Stomach smooth muscle (tissue), 2 donors: ENCODE data around the gene DNMT1.

Experiments
- H3K27ac ChIP-seq: one replicate; pipeline ENCODE4 v1.7.0; 2013; ENCODE audit warnings: mild to moderate bottlenecking, low read length, inconsistent platforms
- H3K27me3 ChIP-seq, 2 donors: one replicate each; pipeline ENCODE4 v1.7.0; 2013; ENCODE audit warnings: low read length in 2 of 2; ENCODE audit not compliant: insufficient read depth in 2 of 2, control insufficient read depth in 1 of 2
- H3K36me3 ChIP-seq, 2 donors: one replicate each; pipeline ENCODE4 v1.7.0; 2013; ENCODE audit warnings: low read length in 2 of 2; ENCODE audit not compliant: control insufficient read depth in 2 of 2, insufficient read depth in 2 of 2
- H3K4me1 ChIP-seq: one replicate; pipeline ENCODE4 v1.7.0; 2013; ENCODE audit warnings: low read length; ENCODE audit not compliant: control insufficient read depth, insufficient read depth
- H3K4me3 ChIP-seq, 2 donors: one replicate each; pipeline ENCODE4 v1.7.0; 2013; ENCODE audit warnings: low read length in 2 of 2
- H3K9ac ChIP-seq, 2 donors: one replicate each; pipeline ENCODE4 v1.7.0; 2013; ENCODE audit warnings: low read length in 2 of 2, mild to moderate bottlenecking in 1 of 2
- H3K9me3 ChIP-seq, 2 donors: one replicate each; pipeline ENCODE4 v1.7.0; 2013; ENCODE audit warnings: low read length in 2 of 2; ENCODE audit not compliant: control insufficient read depth in 2 of 2
- donor health status: healthy.
- donor health status: Pancreatic carcinoma.

DNMT1 gene

DNA sequence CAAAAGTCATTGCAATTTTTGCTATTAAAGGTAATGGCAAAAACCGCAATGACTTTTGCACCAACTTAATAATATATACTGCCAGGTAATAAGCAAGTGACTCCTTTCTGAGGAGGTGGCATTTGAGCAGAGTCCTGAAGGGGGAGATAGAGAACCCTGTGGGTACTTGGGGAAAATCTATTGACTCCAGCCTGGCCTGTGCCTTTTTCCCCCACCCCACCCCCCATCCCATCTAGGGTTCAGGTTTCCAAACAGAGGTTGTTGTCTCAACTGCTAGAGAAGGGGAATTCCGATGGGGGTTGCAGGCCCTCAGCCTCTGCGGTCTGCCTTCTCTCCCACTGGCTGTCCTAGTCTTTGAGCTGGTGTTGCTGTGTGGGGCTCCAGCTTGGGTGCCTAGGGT lies 24.9 kb upstream of the DNMT1 start:
- H3K27ac ChIP-seq, result no peak overlapping the region
- H3K9me3 ChIP-seq, result no peaks in the 10 kb centered on the region
- no peak overlapping the region for H3K9ac ChIP-seq

DNA sequence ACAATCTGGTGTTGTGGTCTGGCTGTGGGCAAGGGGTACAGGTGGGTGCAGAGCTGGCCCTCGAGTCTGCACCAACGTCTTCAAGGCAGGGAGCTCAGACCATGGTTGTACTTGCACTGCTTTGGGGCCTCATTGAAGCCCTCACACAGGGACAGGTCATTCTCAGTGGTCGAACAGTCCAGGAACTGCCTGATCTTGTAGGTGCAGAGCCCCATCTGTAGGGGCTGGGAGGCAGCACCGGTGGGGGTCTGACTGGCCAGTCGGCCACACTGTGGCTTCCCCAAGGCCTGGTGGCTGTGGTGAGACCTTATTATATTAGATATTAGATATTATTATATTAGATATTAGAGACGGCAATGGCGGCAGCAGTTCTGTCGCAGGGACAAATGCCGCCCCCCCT lies 22.3 kb upstream of the DNMT1 start:
- Histone ChIP-seq H3K27me3 (no peaks in the 10 kb centered on the region), H3K4me3 (no peak overlapping the region)

More for the DNA sequence above, 24.9 kb upstream of the DNMT1 start:
- Histone ChIP-seq H3K27me3 (no peaks in the 10 kb centered on the region), H3K4me1 (no peaks in the 10 kb centered on the region), H3K36me3 (peaks cover 0 to 4% of the 10 kb centered on the region in 2 donors), H3K4me3 (no peak overlapping the region)

DNA sequence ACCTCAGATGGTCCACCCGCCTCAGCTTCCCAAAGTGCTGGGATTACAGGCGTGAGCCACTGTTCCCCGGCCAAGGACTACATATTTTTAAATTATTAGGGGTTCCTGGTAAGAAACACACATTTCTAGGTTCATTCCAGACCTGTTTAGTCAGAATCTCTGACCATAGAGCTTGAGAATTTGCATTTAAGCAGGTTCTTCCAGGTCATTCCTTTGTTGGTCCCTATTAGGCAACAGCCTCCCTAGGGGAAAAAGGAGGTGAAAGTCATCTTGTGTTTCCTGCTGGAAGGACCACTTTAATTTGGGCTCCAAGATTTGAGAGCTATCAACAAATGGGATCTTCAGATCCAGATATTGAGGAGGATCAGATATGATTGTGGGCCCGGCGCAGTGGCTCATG lies 20.0 kb upstream of the DNMT1 start:
- H3K9ac ChIP-seq, result no peak overlapping the region
- no peak overlapping the region for H3K27ac ChIP-seq
- no peaks in the 10 kb centered on the region for H3K27me3 ChIP-seq
- no peaks in the 10 kb centered on the region for H3K36me3 ChIP-seq
- H3K9me3 ChIP-seq, result no peaks in the 10 kb centered on the region
- H3K4me1 ChIP-seq, result no peaks in the 10 kb centered on the region
- no peak overlapping the region for H3K4me3 ChIP-seq

More for the DNA sequence above, 22.3 kb upstream of the DNMT1 start:
- no peak overlapping the region for H3K9ac ChIP-seq
- H3K36me3 ChIP-seq, result no peaks in the 10 kb centered on the region
- no peaks in the 10 kb centered on the region for H3K4me1 ChIP-seq
- H3K27ac ChIP-seq, result no peak overlapping the region
- no peaks in the 10 kb centered on the region for H3K9me3 ChIP-seq

DNA sequence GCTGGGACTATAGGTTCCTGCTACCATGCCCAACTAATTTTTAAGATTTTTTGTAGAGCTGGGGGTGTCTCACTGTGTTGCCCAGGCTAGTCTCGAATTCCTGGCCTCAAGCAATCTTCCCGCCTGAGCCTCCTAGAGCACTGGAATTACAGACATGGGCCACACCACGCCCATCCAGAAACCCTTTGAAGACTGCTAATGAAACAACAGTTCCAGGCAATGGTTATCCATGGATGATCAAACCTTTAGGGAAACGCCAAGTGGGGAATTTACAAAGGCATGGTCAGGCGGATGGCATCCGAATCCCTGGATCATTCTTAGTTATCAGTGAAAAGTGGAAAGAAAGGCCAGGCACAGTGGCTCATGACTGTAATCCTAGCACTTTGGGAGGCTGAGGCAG lies 16.9 kb upstream of the DNMT1 start:
- Histone ChIP-seq H3K9me3 (no peaks in the 10 kb centered on the region), H3K36me3 (no peaks in the 10 kb centered on the region), H3K27me3 (no peaks in the 10 kb centered on the region), H3K4me1 (no peaks in the 10 kb centered on the region), H3K4me3 (no peak overlapping the region), H3K27ac (no peak overlapping the region), H3K9ac (no peak overlapping the region)

DNA sequence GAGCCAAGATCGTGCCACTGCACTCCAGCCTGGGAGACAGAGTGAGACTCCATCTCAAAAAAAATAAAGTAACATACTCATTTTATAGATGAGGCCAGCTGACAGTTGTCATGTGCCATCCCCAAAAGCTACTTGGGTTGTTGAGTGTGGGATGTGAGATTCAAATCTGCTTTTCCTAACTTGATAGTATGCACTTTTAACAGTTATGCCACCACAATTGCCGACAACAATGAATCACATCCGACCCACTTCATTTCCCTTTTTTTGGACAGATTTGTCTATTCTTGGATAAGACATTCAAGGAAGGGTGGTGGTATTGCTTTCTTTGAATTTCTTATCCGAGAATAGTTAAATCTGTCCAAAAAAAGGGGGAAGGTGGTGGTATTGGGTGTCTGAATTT lies 16.3 kb upstream of the DNMT1 start:
- no peaks in the 10 kb centered on the region for H3K27me3 ChIP-seq
- no peaks in the 10 kb centered on the region for H3K4me1 ChIP-seq
- H3K4me3 ChIP-seq, result no peak overlapping the region
- no peaks in the 10 kb centered on the region for H3K9me3 ChIP-seq
- no peaks in the 10 kb centered on the region for H3K36me3 ChIP-seq
- H3K9ac ChIP-seq, result no peak overlapping the region
- H3K27ac ChIP-seq, result no peak overlapping the region

DNA sequence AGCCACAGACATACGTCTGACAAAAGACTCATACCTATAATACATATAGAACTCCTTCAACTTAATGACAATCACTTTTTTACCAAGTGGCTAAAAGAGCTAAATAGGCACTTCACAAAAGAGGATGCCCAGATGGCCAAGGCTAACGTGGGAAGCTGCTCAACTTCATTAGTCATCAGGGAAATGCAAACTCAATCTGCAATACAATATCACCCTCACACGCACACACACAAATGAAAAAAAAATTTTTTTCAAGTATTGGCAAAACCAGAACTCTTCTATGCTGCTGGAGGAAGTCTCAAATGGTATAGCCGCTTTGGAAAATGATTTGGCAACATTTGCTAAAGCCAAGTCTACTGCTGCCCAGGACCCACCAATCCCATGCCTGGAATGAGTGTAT lies 14.6 kb upstream of the DNMT1 start:
- H3K27me3 ChIP-seq, result no peaks in the 10 kb centered on the region
- no peaks in the 10 kb centered on the region for H3K4me1 ChIP-seq
- H3K9me3 ChIP-seq, result no peaks in the 10 kb centered on the region

DNA sequence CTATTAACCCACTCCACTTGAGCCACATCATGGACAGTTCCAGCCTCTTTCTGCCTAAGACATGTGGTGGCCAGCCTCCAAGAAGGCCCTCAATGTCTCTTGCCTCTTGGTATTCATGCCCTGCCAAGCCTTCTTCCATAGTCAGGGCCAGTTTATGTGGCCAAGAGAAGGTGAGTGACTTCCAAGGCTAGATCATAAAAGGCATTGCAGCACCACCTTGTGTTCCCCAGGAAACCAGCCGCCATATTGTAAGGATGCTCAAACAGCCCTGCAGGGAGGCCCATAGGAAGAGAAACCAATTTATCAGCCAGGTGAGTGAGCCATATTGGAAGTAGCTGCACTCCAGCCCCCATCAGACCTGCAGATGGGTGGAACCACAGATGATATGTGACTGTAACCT lies 12.3 kb upstream of the DNMT1 start:
- H3K27me3 ChIP-seq, result no peaks in the 10 kb centered on the region
- H3K9ac ChIP-seq, result no peak overlapping the region
- no peaks in the 10 kb centered on the region for H3K36me3 ChIP-seq
- H3K9me3 ChIP-seq, result no peaks in the 10 kb centered on the region
- no peak overlapping the region for H3K27ac ChIP-seq
- no peaks in the 10 kb centered on the region for H3K4me1 ChIP-seq
- no peak overlapping the region for H3K4me3 ChIP-seq

More for the DNA sequence above, 14.6 kb upstream of the DNMT1 start:
- Histone ChIP-seq H3K36me3 (no peaks in the 10 kb centered on the region), H3K9ac (no peak overlapping the region), H3K4me3 (no peak overlapping the region), H3K27ac (no peak overlapping the region)

DNA sequence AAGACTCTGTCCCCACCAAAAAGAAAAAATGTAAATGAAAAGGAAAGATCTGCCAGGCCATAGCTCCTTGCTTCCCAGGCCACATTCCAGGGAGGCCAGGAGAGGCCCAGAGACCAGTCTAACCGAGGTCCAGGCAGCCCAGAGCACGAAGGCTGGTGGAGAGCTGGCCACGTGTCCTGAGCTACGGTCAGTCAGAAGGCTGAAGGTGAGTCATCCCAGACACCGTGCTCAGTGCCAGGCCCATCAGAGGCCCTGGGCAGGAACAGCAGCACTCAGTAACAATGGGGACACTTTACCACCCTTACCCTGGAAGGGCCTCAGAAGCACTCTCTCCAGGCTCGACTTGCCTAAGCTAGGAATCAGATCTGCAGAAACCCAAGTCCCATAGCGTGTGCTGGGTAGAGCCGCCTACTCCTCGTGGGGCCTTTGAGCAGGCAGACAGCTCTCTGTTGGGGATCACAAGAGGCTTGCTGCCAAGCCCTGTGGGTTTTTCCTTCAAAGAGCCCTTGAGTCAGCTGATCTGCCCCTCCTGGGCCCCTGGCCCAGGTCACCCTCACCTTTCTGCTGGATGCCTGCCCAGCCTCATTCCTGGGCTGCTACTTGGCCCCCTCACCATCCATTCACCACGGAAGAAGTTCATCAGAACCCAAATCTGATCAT lies 11.6 kb upstream of the DNMT1 start:
- H3K9ac ChIP-seq, result no peak overlapping the region
- no peak overlapping the region for H3K4me3 ChIP-seq
- no peak overlapping the region for H3K27ac ChIP-seq
- no peaks in the 10 kb centered on the region for H3K9me3 ChIP-seq
- no peaks in the 10 kb centered on the region for H3K4me1 ChIP-seq
- H3K36me3 ChIP-seq, result no peaks in the 10 kb centered on the region
- no peaks in the 10 kb centered on the region for H3K27me3 ChIP-seq

DNA sequence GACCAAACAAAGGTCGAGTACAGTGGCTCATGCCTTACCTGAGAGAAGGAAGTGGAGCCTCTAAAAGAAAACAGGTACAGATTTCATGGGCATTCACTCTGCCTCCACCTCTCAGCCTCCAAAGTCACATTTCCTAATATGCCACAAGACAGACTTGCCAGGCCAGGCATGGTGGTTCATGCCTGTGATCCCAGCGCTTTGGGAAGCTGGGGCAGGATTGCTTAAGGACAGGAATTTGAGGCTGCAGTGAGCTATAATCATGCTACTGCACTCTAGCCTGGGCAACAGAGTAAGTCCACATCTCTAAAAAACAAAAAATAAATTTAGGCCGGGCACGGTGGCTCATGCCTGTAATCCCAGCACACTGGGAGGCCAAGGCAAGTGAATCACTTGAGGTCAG lies 10.9 kb upstream of the DNMT1 start:
- no peak overlapping the region for H3K27ac ChIP-seq

DNA sequence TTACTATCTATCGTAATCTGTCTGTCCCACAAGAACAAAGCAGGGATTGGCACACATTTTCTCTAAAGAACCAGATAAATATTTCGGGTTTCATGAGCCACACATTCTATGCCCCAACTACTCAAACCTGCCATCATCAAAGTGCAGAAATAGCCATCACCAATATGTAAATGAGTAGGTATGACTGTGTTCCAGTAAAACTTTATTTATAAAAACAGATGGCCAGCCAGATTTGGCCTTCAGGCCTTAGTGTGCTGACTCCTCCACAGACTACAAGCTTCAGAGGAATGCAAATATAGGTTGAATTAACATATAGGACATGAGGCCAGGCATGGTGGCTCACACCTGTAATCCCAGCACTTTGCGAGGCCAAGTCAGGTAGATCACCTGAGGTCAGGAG lies 8.9 kb upstream of the DNMT1 start:
- H3K9ac ChIP-seq, result no peak overlapping the region
- no peaks in the 10 kb centered on the region for H3K36me3 ChIP-seq

More for the DNA sequence above, 10.9 kb upstream of the DNMT1 start:
- Histone ChIP-seq H3K9ac (no peak overlapping the region), H3K4me1 (no peaks in the 10 kb centered on the region), H3K9me3 (no peaks in the 10 kb centered on the region), H3K36me3 (no peaks in the 10 kb centered on the region), H3K4me3 (no peak overlapping the region), H3K27me3 (no peaks in the 10 kb centered on the region)

DNA sequence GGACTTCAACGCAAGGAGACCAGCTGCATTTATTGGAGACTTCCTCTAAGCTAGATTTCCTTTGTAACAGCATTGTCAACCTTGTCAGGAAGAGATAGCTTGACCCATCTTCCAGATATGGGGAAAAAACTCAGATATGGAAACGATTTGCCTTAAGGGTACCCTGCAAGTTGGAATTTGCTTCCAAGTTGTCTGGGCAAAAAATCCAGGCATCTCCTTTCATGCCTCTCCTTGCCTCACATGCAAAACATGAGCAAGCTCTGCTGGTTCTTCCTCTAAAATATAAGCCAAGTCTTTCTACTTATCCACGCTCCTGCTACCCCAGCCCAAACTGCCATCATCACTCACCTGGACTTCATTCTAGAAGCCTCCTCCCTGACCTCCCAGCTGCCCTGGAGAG lies 6.4 kb upstream of the DNMT1 start:
- no peak overlapping the region for H3K4me3 ChIP-seq
- no peak overlapping the region for H3K27ac ChIP-seq
- no peaks in the 10 kb centered on the region for H3K9me3 ChIP-seq
- H3K36me3 ChIP-seq, result no peaks in the 10 kb centered on the region
- H3K4me1 ChIP-seq, result no peaks in the 10 kb centered on the region
- H3K9ac ChIP-seq, result no peak overlapping the region
- H3K27me3 ChIP-seq, result no peaks in the 10 kb centered on the region

More for the DNA sequence above, 8.9 kb upstream of the DNMT1 start:
- no peak overlapping the region for H3K27ac ChIP-seq
- no peaks in the 10 kb centered on the region for H3K4me1 ChIP-seq
- H3K9me3 ChIP-seq, result no peaks in the 10 kb centered on the region
- H3K27me3 ChIP-seq, result no peaks in the 10 kb centered on the region
- no peak overlapping the region for H3K4me3 ChIP-seq
